AG04450 (cell line): ENCODE results near the gene RGS6. TPM values are rescaled to one million over a fixed set of nuclear protein-coding genes. Genes with fewer than 3 reads are reported as not detected.
"Not testable (repeated sequence)": the region's sequence is repeated elsewhere in the genome, so short reads cannot be mapped to it uniquely, and the experiment has no call there.

Experiments
- CTCF ChIA-PET: fragments of 300-600, 350-600 bp; formaldehyde crosslinking; extraction: SDS; loops from one replicate; lab custom pipeline; 2022; ENCODE audit warnings: antibody characterized with exemption, inconsistent platforms; lab: Charles Lee
- POLR2A ChIA-PET: fragments of 350-600 bp; formaldehyde crosslinking; extraction: SDS; loops from one replicate; lab custom pipeline; 2021; ENCODE audit warnings: antibody characterized with exemption, inconsistent platforms; lab: Yijun Ruan, JAX
- DNase-seq: peaks from one replicate; pipeline ENCODE4 v3.0.0-alpha.2; 2011; ENCODE audit warnings: low read depth, low spot score
- H3K27ac ChIP-seq: one replicate; pipeline ENCODE4 v1.5.1; 2012; ENCODE audit warnings: low read depth, low read length, control low read depth
- H3K27me3 ChIP-seq: one replicate; pipeline ENCODE4 v1.6.0; 2012; ENCODE audit warnings: low read length; ENCODE audit not compliant: control insufficient read depth, insufficient read depth
- H3K4me3 ChIP-seq: 2 replicates; pipeline ENCODE4 v1.5.1; 2011; ENCODE audit warnings: mild to moderate bottlenecking, low read depth, low read length, control low read depth
- H3K9me3 ChIP-seq: 2 replicates; pipeline ENCODE4 v1.5.1; 2012; ENCODE audit warnings: low read length; ENCODE audit not compliant: control insufficient read depth, insufficient read depth
- CTCF ChIP-seq: IDR thresholded peaks from 2 replicates; pipeline ENCODE4 v1.5.1; 2011; ENCODE audit warnings: low read depth, low read length, control low read depth, inconsistent platforms
- polyA plus RNA-seq: library from polyadenylated mRNA; depleted of rRNA; stranded (reverse); fragments of >200 nt; gene quantifications from 2 replicates; pipeline ENCODE4 v1.2.3, GENCODE V29; 2011

Gene RGS6
- polyA plus RNA-seq, 1 experiment, result not detected

DNA sequence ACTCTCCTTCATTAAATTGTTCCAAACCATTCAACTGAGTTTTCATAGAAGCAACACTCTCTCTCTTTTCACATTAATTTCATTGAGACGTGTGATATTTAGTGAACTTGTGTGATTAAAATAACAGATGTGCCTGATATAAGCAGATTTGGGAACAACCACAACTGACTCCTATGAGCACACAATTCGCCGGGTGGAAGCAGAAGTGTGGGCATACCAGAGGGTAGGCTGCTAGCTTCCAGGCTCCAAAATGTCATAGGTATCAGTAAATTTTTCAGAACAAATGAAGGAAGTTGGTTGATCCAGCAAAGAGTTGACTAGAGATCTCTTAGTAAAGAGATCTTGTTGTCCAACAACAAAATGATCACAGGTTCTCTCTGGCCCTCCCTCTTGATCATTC is 532.0 kb downstream of the RGS6 start:
- ChIA-PET POLR2A (no interaction called here), CTCF (no interaction called here)
- H3K9me3 ChIP-seq, result peaks cover 5% of the 10 kb centered on the region; the same call in 1 of the 2 replicates
- TF ChIP-seq CTCF, result no peak
- H3K27ac ChIP-seq, result no peak overlapping the region
- H3K4me3 ChIP-seq, result no peak overlapping the region
- DNase-seq, result no peak
- H3K27me3 ChIP-seq, result peaks cover 4% of the 10 kb centered on the region

DNA sequence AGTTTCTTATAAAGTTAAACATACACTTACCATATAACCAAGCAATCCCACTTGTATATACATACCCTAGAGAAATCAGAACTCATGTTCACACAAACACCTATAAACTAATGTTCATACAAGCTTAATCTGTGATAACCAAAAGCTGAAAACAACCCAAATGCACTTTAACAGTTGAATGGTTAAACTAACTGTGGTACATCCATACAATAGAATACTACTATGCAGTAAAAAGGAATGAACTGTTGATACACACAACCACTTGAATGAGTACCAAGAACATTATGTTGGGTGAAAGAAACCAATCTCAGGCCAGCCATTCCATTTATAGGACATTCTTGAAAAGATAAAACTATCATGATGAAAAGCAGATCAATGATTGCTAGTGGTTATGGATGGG is 534.1 kb downstream of the RGS6 start:
- Histone ChIP-seq H3K27me3 (no peaks in the 10 kb centered on the region), H3K9me3 (peaks cover 5% of the 10 kb centered on the region; the same call in 1 of the 2 replicates), H3K27ac (no peak overlapping the region), H3K4me3 (no peak overlapping the region)
- DNase-seq, result no peak
- TF ChIP-seq CTCF, result no peak
- CTCF ChIA-PET, result interaction anchor here (1.0 kb wide), 1 partner anchor 9 kb away, joined by 3 read pairs; no protein-coding TSS in a partner anchor
- POLR2A ChIA-PET, result no interaction called here

GRCh38 chr14:72471346-72471745 is 539.1 kb downstream of the RGS6 start:
- no peak overlapping the region for H3K27ac ChIP-seq
- POLR2A ChIA-PET, result no interaction called here
- peaks cover 5% of the 10 kb centered on the region; the same call in 1 of the 2 replicates for H3K9me3 ChIP-seq
- peaks cover 6% of the 10 kb centered on the region for H3K27me3 ChIP-seq
- TF ChIP-seq CTCF, result no peak
- H3K4me3 ChIP-seq, result no peak overlapping the region
- no peak for DNase-seq
- CTCF ChIA-PET, result no interaction called here

GRCh38 chr14:72472845-72473244 is 540.6 kb downstream of the RGS6 start:
- no peak for DNase-seq
- TF ChIP-seq CTCF, result peak; percentile 17; the same call in 1 of the 2 replicates
- POLR2A ChIA-PET, result no interaction called here
- Histone ChIP-seq H3K9me3 (no peaks in the 10 kb centered on the region; the same call in 1 of the 2 replicates), H3K4me3 (no peak overlapping the region), H3K27ac (no peak overlapping the region), H3K27me3 (peaks cover 8% of the 10 kb centered on the region)
- CTCF ChIA-PET, result no interaction called here

DNA sequence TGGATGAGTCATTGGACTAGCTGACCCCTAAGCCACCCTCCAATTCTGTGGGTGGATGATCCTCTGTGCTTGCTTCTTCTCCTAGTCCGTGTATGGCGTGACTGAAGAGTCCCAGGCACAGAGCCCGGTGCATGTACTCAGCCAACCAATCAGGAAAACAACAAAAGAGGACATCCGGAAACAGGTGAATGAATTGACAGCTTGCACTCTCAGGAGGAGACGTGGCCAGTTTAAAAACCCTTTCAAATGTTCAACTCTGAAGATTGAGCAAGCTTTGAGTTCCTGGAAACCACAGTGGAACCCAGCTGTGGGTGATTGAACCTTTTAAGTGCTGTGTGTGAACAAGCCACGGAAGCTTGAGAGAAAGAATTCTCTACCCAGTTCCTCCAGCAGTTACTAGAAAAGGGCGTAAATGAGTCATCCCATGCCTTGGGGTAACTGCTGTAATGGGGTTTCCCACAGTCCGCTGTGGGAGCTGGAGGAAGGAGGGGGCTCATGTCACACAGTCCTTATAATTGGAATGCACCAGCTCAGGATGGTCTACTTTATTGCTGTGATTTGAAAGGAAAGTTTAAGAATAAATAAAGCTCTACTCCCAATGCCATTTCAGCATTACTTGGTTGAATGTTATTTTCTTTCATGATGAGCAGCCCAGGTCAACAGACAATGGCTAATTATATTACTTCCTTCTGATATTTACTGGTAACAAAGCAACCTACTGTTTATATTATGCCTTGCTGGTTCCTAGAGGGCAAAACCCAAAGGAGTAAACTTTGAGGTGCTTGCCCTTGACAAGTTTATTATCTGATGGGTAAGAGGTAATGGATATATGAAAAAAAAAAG is 544.6 kb downstream of the RGS6 start:
- no peak overlapping the region for H3K27ac ChIP-seq
- CTCF ChIA-PET, result interaction anchor here (1.4 kb wide), 1 partner anchor 472 kb away, joined by 3 read pairs; no protein-coding TSS in a partner anchor
- POLR2A ChIA-PET, result no interaction called here
- no peaks in the 10 kb centered on the region; the same call in 1 of the 2 replicates for H3K9me3 ChIP-seq
- peaks cover 22% of the 10 kb centered on the region for H3K27me3 ChIP-seq
- H3K4me3 ChIP-seq, result no peak overlapping the region
- no peak for TF ChIP-seq CTCF
- DNase-seq, result no peak

DNA sequence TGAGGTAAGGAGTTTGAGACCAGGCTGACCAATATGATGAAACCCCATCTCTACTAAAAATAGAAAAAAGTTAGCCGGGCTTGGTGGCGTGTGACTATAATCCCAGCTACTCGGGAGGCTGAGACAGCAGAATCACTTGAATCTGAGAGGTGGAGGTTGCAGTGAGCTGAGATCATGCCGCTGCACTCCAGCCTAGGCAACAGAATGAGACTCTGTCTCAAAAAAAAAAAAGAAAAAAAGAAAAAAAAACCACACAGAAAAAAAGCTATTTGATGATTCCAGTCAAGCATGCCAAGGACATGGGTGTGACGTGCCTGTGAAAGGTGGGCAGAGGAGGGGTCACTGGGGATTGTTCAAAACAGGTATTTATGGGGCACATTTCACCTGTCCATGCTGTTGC is 545.3 kb downstream of the RGS6 start:
- CTCF ChIA-PET, result interaction anchor here (1.4 kb wide), 1 partner anchor 471 kb away, joined by 3 read pairs; no protein-coding TSS in a partner anchor
- POLR2A ChIA-PET, H3K9me3 ChIP-seq, DNase-seq, H3K4me3 ChIP-seq, H3K27ac ChIP-seq: not testable (repeated sequence)
- H3K27me3 ChIP-seq, result peaks cover 24% of the 10 kb centered on the region
